IPS DF 6.9 (cell line): ENCODE results near the gene CLASP2.
"Not testable (repeated sequence)": the region's sequence is repeated elsewhere in the genome, so short reads cannot be mapped to it uniquely, and the experiment has no call there.

Source experiments
- DNase-seq: peaks from one replicate; pipeline ENCODE4 v3.0.0-alpha.2; 2013; ENCODE audit warnings: low read depth, low spot score
- H3K27ac ChIP-seq: one replicate; pipeline ENCODE4 v1.5.1; 2013; ENCODE audit warnings: low read length, control low read depth
- H3K27me3 ChIP-seq: 2 replicates; pipeline ENCODE4 v1.6.1; 2013; ENCODE audit warnings: mild to moderate bottlenecking, low read length; ENCODE audit not compliant: control insufficient read depth, insufficient read depth
- H3K36me3 ChIP-seq: 2 replicates; pipeline ENCODE4 v1.6.1; 2013; ENCODE audit warnings: low read length; ENCODE audit not compliant: control insufficient read depth, insufficient read depth
- H3K4me1 ChIP-seq: 2 replicates; pipeline ENCODE4 v1.6.1; 2013; ENCODE audit warnings: low read length; ENCODE audit not compliant: control insufficient read depth, insufficient read depth
- H3K4me3 ChIP-seq: 2 replicates; pipeline ENCODE4 v1.5.1; 2013; ENCODE audit warnings: mild to moderate bottlenecking, low read length
- H3K9me3 ChIP-seq: 2 replicates; pipeline ENCODE4 v1.6.1; 2013; ENCODE audit warnings: low read length, inconsistent platforms; ENCODE audit not compliant: control insufficient read depth, insufficient read depth
- WGBS: extraction: QIAGEN DNeasy Blood & Tissue Kit; methylation state at CpG from one replicate; pipeline ENCODE4 v1.1.7; 2013; ENCODE audit warnings: mixed read lengths, missing lambda C conversion rate; ENCODE audit not compliant: insufficient read length, insufficient coverage; 5-methylcytosine and 5-hydroxymethylcytosine counted together

The CLASP2 gene

DNA sequence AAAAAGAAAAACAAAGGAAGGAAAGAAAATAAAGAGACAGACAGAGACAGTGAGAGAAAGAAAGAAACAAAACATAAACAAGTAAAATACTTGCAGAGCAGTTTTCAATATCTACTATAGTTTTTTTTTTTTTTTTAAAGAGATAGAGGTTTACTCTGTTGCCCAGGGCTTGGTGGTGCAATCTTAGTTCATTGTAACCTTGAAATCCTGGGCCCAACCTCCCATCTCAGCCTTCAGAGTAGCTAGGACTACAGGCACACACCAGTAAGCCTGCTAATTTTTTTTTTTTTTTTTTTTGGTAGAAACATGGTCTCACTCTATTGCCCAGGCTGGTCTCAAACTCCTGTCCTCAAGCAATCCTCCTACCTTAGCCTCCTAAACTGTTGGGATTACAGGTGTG, 23.1 kb downstream of the CLASP2 start:
- Histone ChIP-seq H3K4me1 (no peaks in the 10 kb centered on the region), H3K4me3 (no peak overlapping the region), H3K36me3 (no peaks in the 10 kb centered on the region), H3K9me3 (no peaks in the 10 kb centered on the region), H3K27me3 (no peaks in the 10 kb centered on the region), H3K27ac (no peak overlapping the region)
- no peak for DNase-seq

DNA sequence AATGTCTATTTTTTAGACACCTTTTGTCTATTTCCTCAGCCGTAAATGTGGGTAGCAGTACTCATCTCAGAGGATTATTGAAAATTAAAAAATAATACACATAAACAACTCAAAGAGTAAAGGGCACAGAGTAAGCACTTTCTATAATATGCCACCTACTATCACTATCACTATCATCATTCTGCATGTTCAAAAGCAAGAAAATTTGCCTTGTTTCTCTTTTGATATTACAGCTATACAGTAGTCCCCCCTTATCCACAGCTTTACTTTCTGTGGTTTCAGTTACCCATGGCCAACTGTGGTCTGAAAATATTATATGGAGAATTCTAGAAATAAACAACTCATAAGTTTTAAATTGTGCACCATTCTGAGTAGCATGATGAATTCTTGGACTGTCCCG, 27.7 kb downstream of the CLASP2 start:
- Histone ChIP-seq H3K27me3 (no peaks in the 10 kb centered on the region), H3K4me1 (no peaks in the 10 kb centered on the region), H3K27ac (no peak overlapping the region), H3K9me3 (no peaks in the 10 kb centered on the region), H3K4me3 (no peak overlapping the region), H3K36me3 (no peaks in the 10 kb centered on the region)
- WGBS: no CpG with 5 or more reads among the region's 2 CpGs
- DNase-seq: no peak

DNA sequence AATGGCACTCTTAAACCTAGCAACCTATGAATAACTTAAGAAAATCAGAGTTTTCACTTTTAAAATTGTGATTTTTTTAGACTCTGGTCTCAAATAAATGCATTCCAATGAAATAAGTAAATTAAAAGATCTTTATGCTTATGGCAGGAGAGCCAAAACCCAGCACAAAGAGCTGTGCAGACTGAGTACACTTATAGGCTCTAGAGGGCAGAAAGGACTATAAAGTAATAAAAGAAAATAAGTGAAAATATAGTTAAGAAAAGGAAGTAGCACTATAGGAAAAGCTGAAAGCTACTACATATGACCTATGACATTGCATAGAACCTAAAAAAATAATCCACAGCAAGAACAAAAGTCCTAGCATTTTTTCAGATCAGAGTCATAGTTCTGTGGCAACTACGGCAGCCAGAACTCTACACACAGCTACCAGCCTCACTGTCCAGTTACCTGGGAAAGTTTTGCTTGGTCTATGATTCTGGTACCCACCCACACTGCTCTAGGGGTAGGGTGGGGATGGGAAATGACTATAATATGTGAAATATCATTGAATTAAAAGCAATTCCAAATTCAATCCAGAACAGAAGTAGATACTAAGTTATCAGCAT, 30.5 kb downstream of the CLASP2 start:
- H3K36me3 ChIP-seq: no peaks in the 10 kb centered on the region
- no peaks in the 10 kb centered on the region for H3K4me1 ChIP-seq
- H3K4me3 ChIP-seq: no peak overlapping the region
- DNase-seq: no peak
- H3K9me3 ChIP-seq: no peaks in the 10 kb centered on the region
- no peaks in the 10 kb centered on the region for H3K27me3 ChIP-seq
- H3K27ac ChIP-seq: no peak overlapping the region
- no CpG with 5 or more reads among the region's 1 CpG for WGBS

DNA sequence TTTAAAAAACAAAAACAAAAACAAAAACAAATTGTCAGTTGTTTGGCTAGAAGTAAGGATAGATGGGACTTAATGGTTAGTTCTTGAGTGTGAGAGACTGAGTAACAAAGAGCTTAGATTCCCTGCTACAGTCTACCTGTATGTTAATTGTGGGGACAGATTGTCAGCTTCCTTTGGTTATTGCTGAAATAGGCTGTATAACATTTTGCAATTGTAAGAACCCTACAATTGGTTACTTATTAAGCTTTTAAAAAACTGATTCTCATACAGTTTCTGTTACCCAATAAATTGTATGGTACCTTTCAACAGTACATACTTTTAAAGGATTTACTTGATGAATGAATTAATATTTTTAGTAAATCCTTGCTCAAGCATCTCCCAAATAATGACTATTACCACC, 35.3 kb downstream of the CLASP2 start:
- no peaks in the 10 kb centered on the region for H3K36me3 ChIP-seq
- no peak for DNase-seq
- H3K4me3 ChIP-seq: no peak overlapping the region
- H3K27me3 ChIP-seq: no peaks in the 10 kb centered on the region
- H3K27ac ChIP-seq: no peak overlapping the region
- no peaks in the 10 kb centered on the region for H3K9me3 ChIP-seq
- no peaks in the 10 kb centered on the region for H3K4me1 ChIP-seq

DNA sequence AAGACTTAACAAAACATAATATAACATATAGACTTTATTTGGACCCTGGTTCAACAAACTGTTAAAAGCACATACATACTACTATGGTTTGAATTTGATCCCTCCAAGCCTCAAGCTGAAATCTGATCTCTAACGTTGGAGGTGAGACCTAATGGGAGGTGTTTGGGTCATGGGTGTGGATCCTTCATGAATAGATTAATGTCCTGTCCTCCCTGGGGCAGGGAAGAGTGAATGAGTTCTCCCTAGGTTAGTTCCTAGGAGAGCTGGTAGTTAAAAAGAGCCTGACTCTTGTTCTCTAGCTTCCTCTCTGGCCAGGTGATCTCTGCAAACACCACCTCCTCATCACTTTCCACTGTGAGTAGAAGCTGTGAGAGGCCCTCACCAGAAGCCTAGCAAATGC, 36.4 kb downstream of the CLASP2 start:
- DNase-seq: no peak
- Histone ChIP-seq H3K27me3 (no peaks in the 10 kb centered on the region), H3K4me3 (no peak overlapping the region)

DNA sequence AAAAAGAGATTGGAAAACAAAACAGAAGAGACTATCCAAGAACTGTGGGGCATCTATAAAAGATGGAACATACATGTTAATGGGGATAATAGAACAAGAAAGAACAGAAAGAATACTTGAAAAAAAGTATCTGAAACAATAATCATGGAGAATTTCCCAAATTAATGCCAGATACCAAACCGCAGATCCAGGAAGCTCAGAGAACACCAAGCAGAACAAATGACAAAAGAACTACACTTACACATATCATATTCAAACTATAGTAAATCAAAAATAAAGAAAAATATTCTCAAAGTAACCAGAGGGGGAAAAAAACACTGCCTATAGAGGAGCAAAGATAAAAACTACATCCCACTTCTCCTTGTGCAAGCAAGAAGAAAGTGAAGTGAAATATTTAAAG, 40.0 kb downstream of the CLASP2 start:
- DNase-seq: no peak
- no peaks in the 10 kb centered on the region for H3K9me3 ChIP-seq

More for the DNA sequence above, 36.4 kb downstream of the CLASP2 start:
- H3K4me1 ChIP-seq: no peaks in the 10 kb centered on the region
- no peak overlapping the region for H3K27ac ChIP-seq
- H3K9me3 ChIP-seq: no peaks in the 10 kb centered on the region
- no CpG with 5 or more reads among the region's 1 CpG for WGBS
- no peaks in the 10 kb centered on the region for H3K36me3 ChIP-seq

DNA sequence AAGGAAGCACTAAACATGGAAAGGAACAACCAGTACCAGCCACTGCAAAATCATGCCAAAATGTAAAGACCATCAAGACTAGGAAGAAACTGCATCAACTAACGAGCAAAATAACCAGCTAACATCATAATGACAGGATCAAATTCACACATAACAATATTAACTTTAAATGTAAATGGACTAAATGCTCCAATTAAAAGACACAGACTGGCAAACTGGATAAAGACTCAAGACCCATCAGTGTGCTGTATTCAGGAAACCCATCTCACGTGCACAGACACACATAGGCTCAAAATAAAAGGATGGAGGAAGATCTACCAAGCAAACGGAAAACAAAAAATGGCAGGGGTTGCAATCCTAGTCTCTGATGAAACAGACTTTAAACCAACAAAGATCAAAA, 44.6 kb downstream of the CLASP2 start:
- not testable (repeated sequence) for H3K36me3 ChIP-seq, H3K4me1 ChIP-seq, H3K9me3 ChIP-seq, H3K27ac ChIP-seq, H3K27me3 ChIP-seq, H3K4me3 ChIP-seq, DNase-seq
- WGBS: no CpG with 5 or more reads among the region's 3 CpGs

More for the DNA sequence above, 40.0 kb downstream of the CLASP2 start:
- Histone ChIP-seq H3K4me3 (no peak overlapping the region), H3K27me3 (no peaks in the 10 kb centered on the region), H3K27ac (no peak overlapping the region), H3K4me1 (no peaks in the 10 kb centered on the region), H3K36me3 (no peaks in the 10 kb centered on the region)
- no CpG with 5 or more reads among the region's 1 CpG for WGBS

DNA sequence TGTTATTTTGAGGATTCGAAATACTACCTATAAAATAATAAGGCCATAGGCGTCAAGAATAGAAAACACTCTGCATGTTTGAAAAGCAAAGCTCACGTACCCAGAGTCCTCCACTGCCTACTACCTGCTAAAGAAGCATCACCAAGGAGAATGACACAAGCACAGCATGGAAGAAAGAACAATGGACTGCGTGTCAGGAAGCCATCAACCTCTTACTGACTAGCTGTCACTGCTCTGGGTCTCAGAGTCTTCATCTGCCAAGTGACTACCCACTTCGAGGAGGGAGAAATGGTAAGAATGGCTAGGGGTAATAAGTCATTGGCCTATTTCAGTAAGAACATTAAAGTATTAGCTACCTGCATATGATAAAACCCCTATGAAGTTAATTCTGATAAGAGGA, 49.4 kb downstream of the CLASP2 start:
- Histone ChIP-seq H3K4me3 (no peak overlapping the region), H3K36me3 (no peaks in the 10 kb centered on the region), H3K9me3 (no peaks in the 10 kb centered on the region), H3K27me3 (no peaks in the 10 kb centered on the region), H3K4me1 (no peaks in the 10 kb centered on the region), H3K27ac (no peak overlapping the region)
- WGBS: no CpG with 5 or more reads among the region's 5 CpGs
- DNase-seq: no peak

DNA sequence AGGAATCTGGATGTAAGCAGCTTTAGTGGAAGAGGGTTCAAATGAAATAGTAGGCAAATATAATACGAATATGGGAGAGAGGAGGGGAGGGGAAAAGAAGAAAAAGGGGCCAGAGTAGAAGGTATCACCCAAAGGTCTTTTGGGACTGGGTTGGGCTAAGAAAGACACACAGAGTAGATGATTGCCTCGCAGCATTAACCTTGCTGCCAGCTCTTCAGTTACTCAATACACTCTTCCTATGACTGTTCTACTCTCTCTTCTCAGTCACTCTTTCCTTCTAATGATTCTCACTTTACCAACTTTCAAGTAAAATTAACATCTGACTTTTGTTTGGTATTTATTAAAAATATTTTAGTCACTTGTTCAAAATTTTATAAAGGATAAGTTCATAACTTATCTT, 52.8 kb downstream of the CLASP2 start:
- DNase-seq: no peak
- Histone ChIP-seq H3K36me3 (no peaks in the 10 kb centered on the region), H3K27me3 (no peaks in the 10 kb centered on the region), H3K9me3 (no peaks in the 10 kb centered on the region), H3K27ac (no peak overlapping the region), H3K4me1 (no peaks in the 10 kb centered on the region), H3K4me3 (no peak overlapping the region)
- 100% methylated on average over 1 of the region's 2 CpGs for WGBS

DNA sequence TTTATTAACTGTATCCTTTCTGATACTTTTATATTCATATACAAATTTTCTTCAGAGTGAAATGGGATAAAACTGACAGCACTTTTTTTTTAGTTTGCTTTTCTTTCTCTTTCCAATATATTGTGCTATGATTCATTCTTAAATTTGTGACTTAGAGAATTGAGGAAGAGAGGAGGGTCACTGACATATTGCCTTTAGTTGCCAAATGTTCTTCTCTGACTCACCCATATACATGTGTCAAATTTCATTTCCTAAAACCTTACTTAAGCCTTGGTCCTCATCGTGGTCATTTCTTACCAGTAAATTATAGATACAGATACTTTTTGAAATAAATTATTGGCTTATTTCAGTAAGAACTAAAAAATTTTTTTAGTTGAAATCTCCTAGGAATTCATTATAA, 53.9 kb downstream of the CLASP2 start:
- Histone ChIP-seq H3K4me1 (no peaks in the 10 kb centered on the region), H3K4me3 (no peak overlapping the region), H3K27ac (no peak overlapping the region), H3K9me3 (no peaks in the 10 kb centered on the region), H3K27me3 (no peaks in the 10 kb centered on the region), H3K36me3 (no peaks in the 10 kb centered on the region)
- no peak for DNase-seq
- no CpG with 5 or more reads among the region's 1 CpG for WGBS

DNA sequence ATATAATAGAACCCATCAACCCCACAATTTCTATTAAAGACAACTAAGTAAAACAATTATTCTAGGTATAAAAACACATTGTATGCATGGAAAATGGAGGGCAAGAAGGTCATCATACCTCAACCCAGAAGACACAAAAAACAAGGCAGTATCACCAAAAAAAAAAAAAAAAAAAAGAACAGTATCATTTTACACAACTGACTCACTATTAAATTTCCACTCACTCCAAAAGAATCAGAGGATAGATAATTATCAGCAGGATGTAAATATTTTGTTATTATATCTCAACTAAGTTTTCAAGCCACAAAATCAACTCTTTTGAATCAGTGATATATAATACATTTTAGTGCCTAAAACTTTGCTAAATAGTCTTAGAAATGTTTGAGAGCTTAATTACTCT, 55.0 kb downstream of the CLASP2 start:
- Histone ChIP-seq H3K36me3 (no peaks in the 10 kb centered on the region), H3K27ac (no peak overlapping the region), H3K9me3 (no peaks in the 10 kb centered on the region), H3K4me1 (peaks cover 2% of the 10 kb centered on the region; the same call in 1 of the 2 replicates), H3K4me3 (no peak overlapping the region), H3K27me3 (no peaks in the 10 kb centered on the region)
- no peak for DNase-seq
